KOPT-K1 (cell line): ENCODE results near the gene SLC37A1.

Experiments
- H3K27ac ChIP-seq: fragments of 200-600 bp; sonication (generic); 2 replicates; pipeline ENCODE4 v1.5.1; 2016; ENCODE audit warnings: antibody characterized with exemption, mild to moderate bottlenecking, low read depth, low read length; ENCODE audit not compliant: poor library complexity, severe bottlenecking
- H3K36me3 ChIP-seq: fragments of 200-600 bp; sonication (generic); 2 replicates; pipeline ENCODE4 v1.5.1; 2017; ENCODE audit warnings: antibody characterized with exemption, mild to moderate bottlenecking, low read length, moderate library complexity; ENCODE audit not compliant: insufficient read depth
- H3K9me3 ChIP-seq: fragments of 200-600 bp; sonication (generic); 2 replicates; pipeline ENCODE4 v1.5.1; 2017; ENCODE audit warnings: antibody characterized with exemption, low read length, mild to moderate bottlenecking; ENCODE audit not compliant: insufficient read depth, poor library complexity, severe bottlenecking

The SLC37A1 gene

GRCh38 chr21:42536601-42537000 lies 22.9 kb downstream of the SLC37A1 start:
- H3K36me3 ChIP-seq = no peaks in the 10 kb centered on the region
- H3K9me3 ChIP-seq = no peaks in the 10 kb centered on the region
- no peak overlapping the region for H3K27ac ChIP-seq

GRCh38 chr21:42537106-42537742 lies 23.6 kb downstream of the SLC37A1 start:
- Histone ChIP-seq H3K36me3 (no peaks in the 10 kb centered on the region), H3K27ac (no peak overlapping the region), H3K9me3 (no peaks in the 10 kb centered on the region)

GRCh38 chr21:42538479-42539275 lies 25.0 kb downstream of the SLC37A1 start:
- no peaks in the 10 kb centered on the region for H3K36me3 ChIP-seq
- no peaks in the 10 kb centered on the region for H3K9me3 ChIP-seq
- H3K27ac ChIP-seq = no peak overlapping the region

- Histone ChIP-seq H3K36me3 (no peaks in the 10 kb centered on the region), H3K9me3 (no peaks in the 10 kb centered on the region), H3K27ac (no peak overlapping the region)
Measured at GRCh38 chr21:42539342-42539741, 25.7 kb downstream of the SLC37A1 start.

- H3K27ac ChIP-seq = no peak overlapping the region
- no peaks in the 10 kb centered on the region for H3K9me3 ChIP-seq
- no peaks in the 10 kb centered on the region for H3K36me3 ChIP-seq
Measured at GRCh38 chr21:42539931-42540343, 26.3 kb downstream of the SLC37A1 start.

GRCh38 chr21:42540396-42540795 lies 26.7 kb downstream of the SLC37A1 start:
- Histone ChIP-seq H3K27ac (no peak overlapping the region), H3K36me3 (no peaks in the 10 kb centered on the region), H3K9me3 (no peaks in the 10 kb centered on the region)

- Histone ChIP-seq H3K9me3 (no peaks in the 10 kb centered on the region), H3K36me3 (no peaks in the 10 kb centered on the region), H3K27ac (no peak overlapping the region)
Measured at GRCh38 chr21:42541174-42541573, 27.5 kb downstream of the SLC37A1 start.

GRCh38 chr21:42541618-42542017 lies 28.0 kb downstream of the SLC37A1 start:
- H3K27ac ChIP-seq = no peak overlapping the region
- no peaks in the 10 kb centered on the region for H3K9me3 ChIP-seq
- no peaks in the 10 kb centered on the region for H3K36me3 ChIP-seq

- H3K27ac ChIP-seq = no peak overlapping the region
- H3K36me3 ChIP-seq = no peaks in the 10 kb centered on the region; the same call in 1 of the 2 replicates
- no peaks in the 10 kb centered on the region for H3K9me3 ChIP-seq
Measured at GRCh38 chr21:42542196-42542595, 28.5 kb downstream of the SLC37A1 start.

GRCh38 chr21:42542596-42542995 lies 28.9 kb downstream of the SLC37A1 start:
- no peaks in the 10 kb centered on the region for H3K9me3 ChIP-seq
- H3K36me3 ChIP-seq = no peaks in the 10 kb centered on the region; the same call in 1 of the 2 replicates

GRCh38 chr21:42543106-42543847 lies 29.6 kb downstream of the SLC37A1 start:
- no peaks in the 10 kb centered on the region; the same call in 1 of the 2 replicates for H3K36me3 ChIP-seq
- H3K27ac ChIP-seq = no peak overlapping the region
- H3K9me3 ChIP-seq = no peaks in the 10 kb centered on the region

More at GRCh38 chr21:42542596-42542995, 28.9 kb downstream of the SLC37A1 start:
- no peak overlapping the region for H3K27ac ChIP-seq

GRCh38 chr21:42544544-42544943 lies 30.9 kb downstream of the SLC37A1 start:
- H3K27ac ChIP-seq = no peak overlapping the region
- H3K36me3 ChIP-seq = no peaks in the 10 kb centered on the region; the same call in 1 of the 2 replicates
- H3K9me3 ChIP-seq = no peaks in the 10 kb centered on the region

- no peaks in the 10 kb centered on the region; the same call in 1 of the 2 replicates for H3K36me3 ChIP-seq
- no peak overlapping the region for H3K27ac ChIP-seq
- no peaks in the 10 kb centered on the region for H3K9me3 ChIP-seq
Measured at GRCh38 chr21:42545317-42545716, 31.7 kb downstream of the SLC37A1 start.

- no peaks in the 10 kb centered on the region; the same call in 1 of the 2 replicates for H3K36me3 ChIP-seq
- no peak overlapping the region for H3K27ac ChIP-seq
- H3K9me3 ChIP-seq = no peaks in the 10 kb centered on the region
Measured at GRCh38 chr21:42545745-42546144, 32.1 kb downstream of the SLC37A1 start.

- Histone ChIP-seq H3K36me3 (no peaks in the 10 kb centered on the region; the same call in 1 of the 2 replicates), H3K27ac (no peak overlapping the region)
Measured at GRCh38 chr21:42546433-42546832, 32.8 kb downstream of the SLC37A1 start.

More at GRCh38 chr21:42546433-42546832, 32.8 kb downstream of the SLC37A1 start:
- no peaks in the 10 kb centered on the region for H3K9me3 ChIP-seq
